IPS-11a (cell line): Measurements from ENCODE around the gene CTTNBP2NL.
"Not testable (repeated sequence)": the region's sequence is repeated elsewhere in the genome, so short reads cannot be mapped to it uniquely, and the experiment has no call there.

Source experiments
- H3K4me3 ChIP-seq: one replicate; pipeline ENCODE4 v1.5.1; 2013; ENCODE audit warnings: low read depth, low read length, control low read depth

The CTTNBP2NL gene

GRCh38 chr1:112386024-112386723 is 9.8 kb upstream of the CTTNBP2NL start:
- H3K4me3 ChIP-seq = no peak overlapping the region

- H3K4me3 ChIP-seq = no peak overlapping the region
These were observed 9.2 kb upstream of the CTTNBP2NL start for GRCh38 chr1:112386731-112387346.

- no peak overlapping the region for H3K4me3 ChIP-seq
These were observed 8.2 kb upstream of the CTTNBP2NL start for GRCh38 chr1:112387807-112388206.

- H3K4me3 ChIP-seq = no peak overlapping the region
These were observed 7.6 kb upstream of the CTTNBP2NL start for GRCh38 chr1:112388436-112388835.

- no peak overlapping the region for H3K4me3 ChIP-seq
These were observed 6.3 kb upstream of the CTTNBP2NL start for GRCh38 chr1:112389689-112390088.

- not testable (repeated sequence) for H3K4me3 ChIP-seq
These were observed 5.7 kb upstream of the CTTNBP2NL start for GRCh38 chr1:112390335-112390734.

GRCh38 chr1:112390775-112391602 is 5.0 kb upstream of the CTTNBP2NL start:
- H3K4me3 ChIP-seq = no peak overlapping the region

- no peak overlapping the region for H3K4me3 ChIP-seq
These were observed 4.4 kb upstream of the CTTNBP2NL start for GRCh38 chr1:112391603-112391940.

- H3K4me3 ChIP-seq = no peak overlapping the region
These were observed 2.4 kb upstream of the CTTNBP2NL start for GRCh38 chr1:112393631-112393974.

GRCh38 chr1:112394743-112395062 is 1.3 kb upstream of the CTTNBP2NL start:
- H3K4me3 ChIP-seq = no peak overlapping the region

GRCh38 chr1:112395256-112395820 is 676 bp upstream of the CTTNBP2NL start:
- H3K4me3 ChIP-seq = peak overlapping the region; percentile 72

GRCh38 chr1:112396653-112397471 is 848 bp downstream of the CTTNBP2NL start:
- H3K4me3 ChIP-seq = peak overlapping the region; percentile 89

- H3K4me3 ChIP-seq = no peak overlapping the region
These were observed 1.8 kb downstream of the CTTNBP2NL start for GRCh38 chr1:112397841-112398240.

GRCh38 chr1:112399456-112399855 is 3.4 kb downstream of the CTTNBP2NL start:
- H3K4me3 ChIP-seq = no peak overlapping the region

GRCh38 chr1:112400706-112401105 is 4.7 kb downstream of the CTTNBP2NL start:
- H3K4me3 ChIP-seq = not testable (repeated sequence)

GRCh38 chr1:112402682-112403643 is 6.9 kb downstream of the CTTNBP2NL start:
- no peak overlapping the region for H3K4me3 ChIP-seq

- H3K4me3 ChIP-seq = no peak overlapping the region
These were observed 10.8 kb downstream of the CTTNBP2NL start for GRCh38 chr1:112406771-112407170.

GRCh38 chr1:112409414-112409813 is 13.4 kb downstream of the CTTNBP2NL start:
- H3K4me3 ChIP-seq = no peak overlapping the region

- H3K4me3 ChIP-seq = no peak overlapping the region
These were observed 14.7 kb downstream of the CTTNBP2NL start for GRCh38 chr1:112410673-112411072.

GRCh38 chr1:112417271-112417670 is 21.3 kb downstream of the CTTNBP2NL start:
- H3K4me3 ChIP-seq = no peak overlapping the region
